NT2/D1 (cell line): Measurements from ENCODE around the gene ABCC8.

Source experiments
- YY1 ChIP-seq: IDR thresholded peaks from 2 replicates; pipeline ENCODE4 v1.6.1; 2011; ENCODE audit not compliant: insufficient read length, insufficient read depth
- ZNF274 ChIP-seq: IDR thresholded peaks from 2 replicates; pipeline ENCODE4 v1.6.1; 2011; ENCODE audit warnings: mild to moderate bottlenecking, low read depth, low read length

- TF ChIP-seq YY1 (no peak), ZNF274 (no peak)
These were observed 90.7 kb downstream of the ABCC8 start for GRCh38 chr11:17385926-17386325.
